HepG2 (cell line): Measurements from ENCODE around the gene PPP6R2. TPM values are rescaled to one million over a fixed set of nuclear protein-coding genes. Genes with fewer than 3 reads are reported as not detected.
A peak's percentile ranks its signal among the peaks of the same experiment; 100 is the strongest.

ENCODE experiments used
- ZNF136 ChIP-seq: sonication (generic); formaldehyde crosslinking; IDR thresholded peaks from 2 replicates; pipeline ENCODE4 v1.8.1; 2022; ENCODE audit warnings: low read depth, mild to moderate bottlenecking, moderate library complexity, missing genetic modification reagents
- ZNF407 ChIP-seq: sonication (generic); formaldehyde crosslinking; IDR thresholded peaks from one replicate; pipeline ENCODE4 v1.5.1; 2020; ENCODE audit warnings: mild to moderate bottlenecking, missing genetic modification reagents; ENCODE audit errors: not compliant biosample characterization
- polyA plus RNA-seq, 8 experiments: library from polyadenylated mRNA; depleted of rRNA in 3 of 8; stranded (reverse) in 7 of 8; unstranded in 1 of 8; fragments of >200 nt; fragmentation: Illumina TruSeq in 4 of 8; extraction: Trizol in 4 of 8; gene quantifications; 2 replicates each; pipeline versions ENCODE4 v1.2.1 to v1.2.3, GENCODE V29; 2011 to 2016; ENCODE audit warnings: low read depth in 4 of 8, missing spikeins in 1 of 8, mixed read lengths in 1 of 8; ENCODE audit not compliant: insufficient read depth in 1 of 8
- total RNA-seq, 5 experiments: library from RNA; depleted of rRNA; stranded (reverse); fragments of >200 nt; fragmentation: Illumina TruSeq; extraction: Trizol; gene quantifications; 2 replicates each; pipeline ENCODE4 v1.2.3, GENCODE V29; 2016; ENCODE audit warnings: low read depth in 1 of 5

PPP6R2 gene
- total and polyA plus RNA-seq, 2 of the 13 experiments (the other 11 are each of a cell fraction or from before 2014, with no cell fraction given), result 55.0 to 102 TPM

DNA sequence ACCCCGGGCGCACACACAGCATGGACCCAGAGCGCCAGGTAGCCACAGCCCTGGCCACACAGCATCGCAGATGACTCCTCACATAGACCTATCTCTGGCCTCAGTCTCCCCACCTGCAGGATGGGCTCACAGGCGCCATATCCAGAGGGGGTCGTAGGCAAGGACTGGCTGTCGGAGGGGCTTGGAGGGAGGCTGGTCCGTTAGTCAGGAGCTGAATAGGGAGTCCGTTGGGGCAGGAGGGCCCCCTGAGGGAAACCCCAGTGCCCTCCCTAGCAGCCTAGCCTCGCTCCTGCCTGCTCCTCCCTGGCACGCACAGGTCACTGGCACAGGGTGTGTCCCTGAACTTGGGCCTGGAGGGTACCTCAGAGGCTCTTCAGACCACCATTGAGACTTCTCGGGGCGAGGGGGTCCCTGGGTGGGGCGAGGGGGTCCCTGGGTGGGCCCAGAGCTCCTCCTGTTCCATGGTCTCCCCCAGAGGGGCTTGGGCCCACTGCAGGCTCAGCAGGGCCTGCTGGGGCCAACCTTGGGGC, 37.7 kb upstream of the PPP6R2 start (continued):
- TF ChIP-seq ZNF407 (CRISPR knock-in tag) (peak; percentile 12), ZNF136 (CRISPR knock-in tag) (no peak)
- TF ChIP-seq, all 625 proteins: peak for 15
